Right lobe of liver (tissue), 6 donors: ENCODE data around the gene AGBL5. TPM values are rescaled to one million over a fixed set of nuclear protein-coding genes. Genes with fewer than 3 reads are reported as not detected.

Experiments
- ATAC-seq, 4 donors: fragments of 200-7000 bp; cut with Tn5 transposase; one replicate each; pipeline ENCODE4 v1.9.1; 2020; ENCODE audit warnings: mild to moderate bottlenecking in 4 of 4, moderate library complexity in 4 of 4
- DNase-seq, 3 donors: peaks; one replicate each; pipeline ENCODE4 v3.0.0-alpha.2; 2020
- H3K27ac ChIP-seq, 3 donors: fragments of 200-600 bp; one replicate each; pipeline ENCODE4 v1.8.0; 2022
- H3K27me3 ChIP-seq, 2 donors: fragments of 200-600 bp; one replicate each; pipeline ENCODE4 v1.8.0; 2022
- H3K36me3 ChIP-seq, 4 donors: fragments of 200-600 bp; sonication (generic) in 1 of 4; one replicate each; pipeline versions ENCODE4 v1.5.1 to v1.8.0; 2017 to 2022; ENCODE audit warnings: control low read depth in 1 of 4
- H3K4me1 ChIP-seq, 4 donors: fragments of 200-600 bp; sonication (generic) in 1 of 4; one replicate each; pipeline versions ENCODE4 v1.5.1 to v1.8.0; 2017 to 2022; ENCODE audit warnings: control low read depth in 1 of 4
- H3K4me3 ChIP-seq, 3 donors: fragments of 200-600 bp; one replicate each; pipeline ENCODE4 v1.8.0; 2022
- H3K9me3 ChIP-seq, 4 donors: fragments of 200-600 bp; sonication (generic) in 1 of 4; one replicate each; pipeline versions ENCODE4 v1.5.1 to v1.8.0; 2017 to 2022; ENCODE audit warnings: control low read depth in 1 of 4
- POLR2A ChIP-seq: fragments of 450-650 bp; IDR thresholded peaks from one replicate; pipeline ENCODE4 v1.6.1; 2017; ENCODE audit warnings: antibody characterized with exemption, mild to moderate bottlenecking
- WGBS: methylation state at CpG from one replicate; pipeline ENCODE4 v1.1.6; 2018; ENCODE audit warnings: low coverage, low lambda C conversion rate; ENCODE audit not compliant: insufficient coverage; ENCODE audit errors: missing lambda C conversion rate; 5-methylcytosine and 5-hydroxymethylcytosine counted together
- intact Hi-C, 2 donors: fragments of 100-400 bp; cut with DNase I; formaldehyde crosslinking; loops; one replicate each; pipeline versions ENCODE4 v1.11.2 to v1.14.1; 2022
- total RNA-seq, 6 experiments: library from RNA; depleted of rRNA in 2 of 6; stranded (reverse); fragments of >200 nt in 2 of 6; fragmentation: NEBNext Ultra II Directional in 3 of 6; extraction: Animal tissue kit (Norgen Biotek cat#: 25700) in 3 of 6; gene quantifications; one replicate each; pipeline versions ENCODE4 v1.1.0 to v1.2.4, GENCODE V29; 2016 to 2023
- TF ChIP-seq, protein P1 (sequence below), 4 donors: fragments of 200-600 bp in 3 of 4; fragments of 450-650 bp in 1 of 4; IDR thresholded peaks; one replicate each; pipeline versions ENCODE4 v1.5.1 to v1.8.0; 2016 to 2022; ENCODE audit warnings: antibody characterized with exemption in 4 of 4, mild to moderate bottlenecking in 2 of 4
- donor health status: DM: no; HTN: yes; CAD: no.
- donor health status: DM: no; HTN: no; CAD: no.
- donor health status: DM: no; HTN: no; CAD: no.
- donor health status: DM: no; HTN: yes; CAD: no.
- donor health status: DM: no; HTN: yes; CAD: no.

The AGBL5 gene
- total RNA-seq, 6 experiments from 2014 or later: 3.9 to 7.4 (median 6.4) TPM

GRCh38 chr2:27025281-27025800, 26.1 kb upstream of the AGBL5 start:
- no peaks in the 10 kb centered on the region for H3K27me3 ChIP-seq
- no peak for ATAC-seq
- H3K27ac ChIP-seq: no peak overlapping the region
- peaks cover 0 to 16% (median 11%) of the 10 kb centered on the region in 4 donors for H3K4me1 ChIP-seq
- WGBS: 72% methylated on average over 3 of the region's 13 CpGs
- no peak for TF ChIP-seq POLR2A
- TF ChIP-seq, protein P1, sequence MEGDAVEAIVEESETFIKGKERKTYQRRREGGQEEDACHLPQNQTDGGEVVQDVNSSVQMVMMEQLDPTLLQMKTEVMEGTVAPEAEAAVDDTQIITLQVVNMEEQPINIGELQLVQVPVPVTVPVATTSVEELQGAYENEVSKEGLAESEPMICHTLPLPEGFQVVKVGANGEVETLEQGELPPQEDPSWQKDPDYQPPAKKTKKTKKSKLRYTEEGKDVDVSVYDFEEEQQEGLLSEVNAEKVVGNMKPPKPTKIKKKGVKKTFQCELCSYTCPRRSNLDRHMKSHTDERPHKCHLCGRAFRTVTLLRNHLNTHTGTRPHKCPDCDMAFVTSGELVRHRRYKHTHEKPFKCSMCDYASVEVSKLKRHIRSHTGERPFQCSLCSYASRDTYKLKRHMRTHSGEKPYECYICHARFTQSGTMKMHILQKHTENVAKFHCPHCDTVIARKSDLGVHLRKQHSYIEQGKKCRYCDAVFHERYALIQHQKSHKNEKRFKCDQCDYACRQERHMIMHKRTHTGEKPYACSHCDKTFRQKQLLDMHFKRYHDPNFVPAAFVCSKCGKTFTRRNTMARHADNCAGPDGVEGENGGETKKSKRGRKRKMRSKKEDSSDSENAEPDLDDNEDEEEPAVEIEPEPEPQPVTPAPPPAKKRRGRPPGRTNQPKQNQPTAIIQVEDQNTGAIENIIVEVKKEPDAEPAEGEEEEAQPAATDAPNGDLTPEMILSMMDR (IDR thresholded peaks at IDR 0.05): no peak
- no peak for DNase-seq
- intact Hi-C loops: loop anchor here in 1 of 2 donors (10.0 kb wide), 2 partner anchors 59 to 181 kb away; partner anchors contain the start of genes DPYSL5 and KHK
- H3K36me3 ChIP-seq: peaks cover 0 to 25% (median 9%) of the 10 kb centered on the region in 4 donors
- no peaks in the 10 kb centered on the region for H3K9me3 ChIP-seq
- H3K4me3 ChIP-seq: no peak overlapping the region

DNA sequence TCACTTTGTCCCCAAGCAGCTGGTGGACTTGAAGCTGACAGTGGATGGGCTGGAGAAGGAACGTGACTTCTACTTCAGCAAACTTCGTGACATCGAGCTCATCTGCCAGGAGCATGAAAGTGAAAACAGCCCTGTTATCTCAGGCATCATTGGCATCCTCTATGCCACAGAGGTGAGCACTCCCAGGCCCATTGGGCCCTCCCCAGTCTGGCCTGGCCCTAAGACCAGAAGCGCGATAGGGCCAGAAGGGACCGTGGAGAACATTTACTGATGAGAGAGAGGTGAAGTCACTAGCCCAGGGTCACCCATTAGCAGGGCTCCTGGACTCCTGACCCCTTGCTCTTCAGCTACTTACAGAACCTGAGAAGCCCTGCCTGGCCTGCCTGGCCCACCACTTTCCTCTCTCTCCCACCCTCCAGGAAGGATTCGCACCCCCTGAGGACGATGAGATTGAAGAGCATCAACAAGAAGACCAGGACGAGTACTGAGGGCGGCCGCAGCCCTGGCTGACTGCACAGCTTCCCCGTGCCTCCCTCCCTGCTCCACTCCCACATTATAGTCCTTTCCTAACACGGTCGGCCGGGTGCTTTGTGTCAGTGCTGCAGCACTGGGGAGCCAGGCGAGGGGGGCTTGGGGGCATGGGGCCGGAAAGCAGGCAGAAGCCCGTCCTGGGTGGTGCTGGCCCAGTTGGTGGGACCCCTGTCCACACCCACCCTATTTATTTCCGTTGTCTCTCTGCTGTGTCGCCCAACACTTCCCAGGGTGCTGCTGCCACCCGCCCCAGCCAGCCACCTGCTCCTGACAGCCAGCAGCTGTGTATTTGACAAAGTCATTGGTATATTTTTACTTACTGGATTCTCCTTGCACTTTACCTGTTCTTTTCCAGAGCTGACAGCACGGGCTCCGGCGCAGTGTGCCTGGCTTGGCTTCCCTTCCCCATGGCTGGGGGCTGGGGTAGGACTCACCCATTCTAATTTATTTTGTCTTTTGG, 25.3 kb upstream of the AGBL5 start:
- WGBS: 91% methylated on average over 10 of the region's 24 CpGs
- no peak for TF ChIP-seq POLR2A
- DNase-seq (no peak), ATAC-seq (no peak)
- Histone ChIP-seq H3K4me1 (peaks cover 0 to 7% (median 4%) of the 10 kb centered on the region in 4 donors), H3K27me3 (no peaks in the 10 kb centered on the region), H3K9me3 (no peaks in the 10 kb centered on the region), H3K36me3 (peaks cover 0 to 25% (median 9%) of the 10 kb centered on the region in 4 donors), H3K27ac (no peak overlapping the region), H3K4me3 (no peak overlapping the region)
- intact Hi-C loops: loop anchor here in 1 of 2 donors (10.0 kb wide), 2 partner anchors 59 to 181 kb away; partner anchors contain the start of genes DPYSL5 and KHK

DNA sequence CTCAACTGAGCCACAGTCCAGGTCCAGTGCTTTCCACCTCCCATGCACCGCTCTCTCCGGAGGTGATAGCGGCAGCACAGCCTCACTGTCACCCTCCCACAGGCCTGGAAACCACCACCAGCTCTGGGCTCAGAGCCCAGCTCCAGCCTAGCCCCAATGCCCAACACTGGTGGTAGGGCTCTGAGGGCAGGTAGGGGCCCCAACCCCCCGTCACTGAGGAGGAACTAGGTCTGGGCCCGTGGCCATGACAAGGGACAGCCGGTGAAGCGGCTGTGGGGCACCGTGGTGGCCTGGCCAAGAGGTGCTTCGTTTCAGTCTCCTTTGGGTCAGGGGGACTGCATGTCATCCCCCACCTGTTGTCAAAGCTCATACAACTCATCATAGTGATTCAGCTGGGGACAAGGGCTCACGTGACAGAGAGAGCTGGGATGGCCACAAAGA, 24.2 kb upstream of the AGBL5 start:
- no peaks in the 10 kb centered on the region for H3K27me3 ChIP-seq
- no peak overlapping the region for H3K4me3 ChIP-seq
- 67% methylated on average over 5 of the region's 10 CpGs for WGBS
- H3K9me3 ChIP-seq: no peaks in the 10 kb centered on the region
- no peaks in the 10 kb centered on the region for H3K4me1 ChIP-seq
- DNase-seq: no peak
- no peak for TF ChIP-seq POLR2A
- TF ChIP-seq, protein P1 (IDR thresholded peaks at IDR 0.05): no peak
- no peak for ATAC-seq
- peaks cover 0 to 24% (median 9%) of the 10 kb centered on the region in 4 donors for H3K36me3 ChIP-seq
- intact Hi-C loops: loop anchor here in 1 of 2 donors (10.0 kb wide), 2 partner anchors 58 to 182 kb away; partner anchors contain the start of genes DPYSL5 and KHK
- no peak overlapping the region for H3K27ac ChIP-seq

DNA sequence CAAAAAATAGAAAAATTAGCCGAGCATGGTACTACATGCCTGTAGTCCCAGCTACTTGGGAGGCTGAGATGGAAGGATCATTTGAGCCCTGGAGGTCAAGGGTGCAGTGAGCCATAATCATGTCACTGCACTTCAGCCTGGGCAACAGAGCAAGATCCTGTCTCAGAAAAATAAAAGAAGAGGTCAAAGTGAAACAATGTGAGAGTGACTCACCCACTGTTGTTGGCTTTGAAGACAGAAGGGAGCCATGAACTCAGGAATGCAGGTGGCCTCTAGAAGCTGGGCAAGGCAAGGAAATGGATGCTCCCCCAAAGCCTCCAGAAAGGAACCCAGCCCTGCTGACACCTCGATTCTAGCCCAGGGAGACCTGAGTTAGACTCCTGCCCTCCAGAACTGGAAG, 22.4 kb upstream of the AGBL5 start:
- no peak overlapping the region for H3K27ac ChIP-seq
- no peaks in the 10 kb centered on the region for H3K27me3 ChIP-seq
- 62% methylated on average over 2 of the region's 2 CpGs for WGBS
- H3K9me3 ChIP-seq: no peaks in the 10 kb centered on the region
- intact Hi-C loops: loop anchor here in 1 of 2 donors (10.0 kb wide), 2 partner anchors 56 to 184 kb away; partner anchors contain the start of genes DPYSL5 and KHK
- H3K4me3 ChIP-seq: no peak overlapping the region
- no peak for DNase-seq
- H3K36me3 ChIP-seq: peaks cover 0 to 8% (median 4%) of the 10 kb centered on the region in 4 donors
- H3K4me1 ChIP-seq: peaks cover 0 to 6% (median 0%) of the 10 kb centered on the region in 4 donors
- TF ChIP-seq, protein P1 (IDR thresholded peaks at IDR 0.05): no peak
- no peak for TF ChIP-seq POLR2A
- ATAC-seq: no peak
